ENCODE measurements around the gene ARMC9.
"Not testable (repeated sequence)": the region's sequence is repeated elsewhere in the genome, so short reads cannot be mapped to it uniquely, and the experiment has no call there.

ARMC9 gene

GRCh38 chr2:231399853-231400680 is 201.6 kb downstream of the ARMC9 start:
- no peak for DNase-seq

- not testable (repeated sequence) for DNase-seq
Observed at GRCh38 chr2:231400681-231401080, 202.2 kb downstream of the ARMC9 start.

GRCh38 chr2:231401101-231401500 is 202.7 kb downstream of the ARMC9 start:
- DNase-seq = not testable (repeated sequence)

GRCh38 chr2:231403421-231404182 is 205.2 kb downstream of the ARMC9 start:
- DNase-seq = not testable (repeated sequence)

GRCh38 chr2:231404183-231404578 is 205.8 kb downstream of the ARMC9 start:
- DNase-seq = not testable (repeated sequence)

GRCh38 chr2:231405601-231406367 is 207.4 kb downstream of the ARMC9 start:
- DNase-seq = not testable (repeated sequence)

GRCh38 chr2:231407686-231408085 is 209.3 kb downstream of the ARMC9 start:
- not testable (repeated sequence) for DNase-seq

- not testable (repeated sequence) for DNase-seq
Observed at GRCh38 chr2:231408304-231408703, 209.9 kb downstream of the ARMC9 start.

- DNase-seq = no peak
Observed at GRCh38 chr2:231409776-231410175, 211.3 kb downstream of the ARMC9 start.

GRCh38 chr2:231410293-231411004 is 212.0 kb downstream of the ARMC9 start:
- no peak for DNase-seq

GRCh38 chr2:231411237-231411636 is 212.8 kb downstream of the ARMC9 start:
- no peak for DNase-seq

GRCh38 chr2:231411831-231412617 is 213.6 kb downstream of the ARMC9 start:
- DNase-seq = no peak

GRCh38 chr2:231412618-231412963 is 214.2 kb downstream of the ARMC9 start:
- no peak for DNase-seq

- no peak for DNase-seq
Observed at GRCh38 chr2:231413456-231413855, 215.0 kb downstream of the ARMC9 start.

- no peak for DNase-seq
Observed at GRCh38 chr2:231413921-231414476, 215.6 kb downstream of the ARMC9 start.

GRCh38 chr2:231415029-231415428 is 216.6 kb downstream of the ARMC9 start:
- DNase-seq = no peak

- no peak for DNase-seq
Observed at GRCh38 chr2:231418820-231419640, 220.6 kb downstream of the ARMC9 start.

GRCh38 chr2:231421051-231421580 is 222.7 kb downstream of the ARMC9 start:
- no peak for DNase-seq

- no peak for DNase-seq
Observed at GRCh38 chr2:231422056-231422455, 223.6 kb downstream of the ARMC9 start.

- DNase-seq = no peak
Observed at GRCh38 chr2:231423176-231423575, 224.7 kb downstream of the ARMC9 start.
